CD1c-positive myeloid dendritic cell (primary cell): ENCODE measurements around the gene WDR45B.

ENCODE experiments used
- DNase-seq: peaks from one replicate; pipeline ENCODE4 v3.0.0-alpha.2; 2016; ENCODE audit errors: extremely low spot score

The WDR45B gene

GRCh38 chr17:82629748-82630147 lies 18.5 kb downstream of the WDR45B start:
- DNase-seq, result no peak

GRCh38 chr17:82627405-82627804 lies 20.8 kb downstream of the WDR45B start:
- no peak for DNase-seq

GRCh38 chr17:82623707-82624106 lies 24.5 kb downstream of the WDR45B start:
- no peak for DNase-seq

GRCh38 chr17:82619641-82620040 lies 28.6 kb downstream of the WDR45B start:
- no peak for DNase-seq

- no peak for DNase-seq
These were observed 29.0 kb downstream of the WDR45B start for GRCh38 chr17:82619211-82619610.

- DNase-seq, result no peak
These were observed 32.1 kb downstream of the WDR45B start for GRCh38 chr17:82616021-82616711.

GRCh38 chr17:82615084-82616020 lies 32.9 kb downstream of the WDR45B start:
- no peak for DNase-seq

GRCh38 chr17:82614095-82614631 lies 34.1 kb downstream of the WDR45B start:
- DNase-seq, result no peak

GRCh38 chr17:82613283-82614094 lies 34.8 kb downstream of the WDR45B start:
- no peak for DNase-seq

GRCh38 chr17:82611140-82612058 lies 36.8 kb downstream of the WDR45B start:
- no peak for DNase-seq

- no peak for DNase-seq
These were observed 38.6 kb downstream of the WDR45B start for GRCh38 chr17:82609655-82610054.

- DNase-seq, result no peak
These were observed 39.4 kb downstream of the WDR45B start for GRCh38 chr17:82608816-82609215.

GRCh38 chr17:82605939-82606600 lies 42.2 kb downstream of the WDR45B start:
- no peak for DNase-seq

- no peak for DNase-seq
These were observed 43.7 kb downstream of the WDR45B start for GRCh38 chr17:82604532-82604931.

GRCh38 chr17:82603981-82604448 lies 44.2 kb downstream of the WDR45B start:
- DNase-seq, result peak; percentile 94

GRCh38 chr17:82602986-82603710 lies 45.1 kb downstream of the WDR45B start:
- DNase-seq, result no peak

- no peak for DNase-seq
These were observed 45.8 kb downstream of the WDR45B start for GRCh38 chr17:82602487-82602886.

GRCh38 chr17:82601447-82602000 lies 46.7 kb downstream of the WDR45B start:
- DNase-seq, result no peak
